ENCODE results near the gene ZNF184. TPM values are rescaled to one million over a fixed set of nuclear protein-coding genes. Genes with fewer than 3 reads are reported as not detected.

Gene ZNF184
- total and polyA plus RNA-seq, 9 of the 15 experiments (the other 6 are each of a cell fraction or from before 2014, with no cell fraction given): 7.6 to 22.2 (median 12.8) TPM

DNA sequence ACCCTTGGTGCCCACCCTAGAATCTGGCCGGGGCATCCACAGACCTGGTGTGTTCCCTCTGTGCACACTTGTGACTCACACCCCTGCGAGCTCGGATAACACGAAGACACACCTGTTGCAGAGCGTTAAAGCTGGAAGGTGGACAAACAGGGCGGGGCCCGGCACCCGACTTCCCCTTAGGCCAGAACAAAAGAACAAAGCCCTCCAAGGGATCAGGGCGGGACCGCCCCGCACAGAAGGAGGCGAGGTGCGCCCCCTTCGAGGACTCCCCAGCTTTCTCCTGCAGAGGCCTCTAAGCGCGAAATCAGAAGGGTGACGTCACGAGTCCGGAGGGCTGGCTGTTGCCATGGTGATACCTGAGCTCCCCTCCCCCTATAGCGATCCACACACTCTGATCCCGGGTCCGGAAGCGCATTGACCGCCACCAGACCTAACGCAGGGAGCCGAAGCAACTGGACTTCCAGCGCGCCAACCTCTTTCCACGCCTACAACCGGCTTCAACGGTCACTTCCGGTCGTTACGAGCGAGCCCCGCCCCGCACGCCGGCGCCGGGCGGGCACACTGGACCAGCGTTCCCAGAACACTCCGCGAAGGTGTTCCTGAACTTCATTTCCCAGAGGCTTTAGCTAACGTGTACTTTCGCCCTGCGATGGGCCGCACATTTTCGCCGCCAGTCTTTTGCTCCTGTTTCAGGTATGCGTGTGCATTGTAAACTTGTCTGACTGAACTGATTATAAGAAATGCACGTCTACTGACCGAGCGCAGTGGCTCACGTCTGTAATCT is at the start of gene ZNF184 (continued):
- TF ChIP-seq, protein P1, sequence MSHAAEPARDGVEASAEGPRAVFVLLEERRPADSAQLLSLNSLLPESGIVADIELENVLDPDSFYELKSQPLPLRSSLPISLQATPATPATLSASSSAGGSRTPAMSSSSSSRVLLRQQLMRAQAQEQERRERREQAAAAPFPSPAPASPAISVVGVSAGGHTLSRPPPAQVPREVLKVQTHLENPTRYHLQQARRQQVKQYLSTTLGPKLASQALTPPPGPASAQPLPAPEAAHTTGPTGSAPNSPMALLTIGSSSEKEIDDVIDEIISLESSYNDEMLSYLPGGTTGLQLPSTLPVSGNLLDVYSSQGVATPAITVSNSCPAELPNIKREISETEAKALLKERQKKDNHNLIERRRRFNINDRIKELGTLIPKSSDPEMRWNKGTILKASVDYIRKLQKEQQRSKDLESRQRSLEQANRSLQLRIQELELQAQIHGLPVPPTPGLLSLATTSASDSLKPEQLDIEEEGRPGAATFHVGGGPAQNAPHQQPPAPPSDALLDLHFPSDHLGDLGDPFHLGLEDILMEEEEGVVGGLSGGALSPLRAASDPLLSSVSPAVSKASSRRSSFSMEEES (CRISPR knock-in tag; IDR thresholded peaks at IDR 0.05): no peak
- TF ChIP-seq MAFF (IDR thresholded peaks at IDR 0.05; ENCODE audit: low read length) (no peak), HNRNPK (IDR thresholded peaks at IDR 0.05; ENCODE audit: low read depth, low read length, poor library complexity, severe bottlenecking) (no peak), RBFOX2 (IDR thresholded peaks at IDR 0.05; ENCODE audit: low read depth, low read length) (peak; percentile 99), CBX8 (IDR thresholded peaks at IDR 0.05; ENCODE audit: borderline replicate concordance, extremely low read depth, low read depth, low read length, poor library complexity, severe bottlenecking) (no peak), ZNF778 (CRISPR knock-in tag; IDR thresholded peaks at IDR 0.05) (no peak), HLTF (IDR thresholded peaks at IDR 0.05) (no peak), LEF1 (IDR thresholded peaks at IDR 0.05) (no peak), NCOA1 (IDR thresholded peaks at IDR 0.05; ENCODE audit: low read depth) (peak; percentile 37), ZKSCAN1 (IDR thresholded peaks at IDR 0.05; ENCODE audit: low read depth, low read length) (no peak; the same call in 1 of the 2 replicates), ZNF584 (CRISPR knock-in tag; IDR thresholded peaks at IDR 0.05; ENCODE audit: low read depth) (0 out of 2 replicates have a peak, but pooled peaks have one; percentile 66), RAD21 (CRISPR knock-in tag; conservative IDR thresholded peaks at IDR 0.05 in 1 of 2, IDR thresholded peaks at IDR 0.05 in 1 of 2) (peak; percentile 10 to 18; a peak in 2 of 4 replicates), HDAC2 (IDR thresholded peaks at IDR 0.05) (no peak), HSF4 (CRISPR knock-in tag; IDR thresholded peaks at IDR 0.05; ENCODE audit: borderline replicate concordance) (no peak), ZNF766 (CRISPR knock-in tag; conservative IDR thresholded peaks at IDR 0.05) (no peak)
- TF ChIP-seq, protein P2, sequence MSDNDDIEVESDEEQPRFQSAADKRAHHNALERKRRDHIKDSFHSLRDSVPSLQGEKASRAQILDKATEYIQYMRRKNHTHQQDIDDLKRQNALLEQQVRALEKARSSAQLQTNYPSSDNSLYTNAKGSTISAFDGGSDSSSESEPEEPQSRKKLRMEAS (CRISPR knock-in tag; IDR thresholded peaks at IDR 0.05): peak; percentile 73
- TF ChIP-seq, protein P3, sequence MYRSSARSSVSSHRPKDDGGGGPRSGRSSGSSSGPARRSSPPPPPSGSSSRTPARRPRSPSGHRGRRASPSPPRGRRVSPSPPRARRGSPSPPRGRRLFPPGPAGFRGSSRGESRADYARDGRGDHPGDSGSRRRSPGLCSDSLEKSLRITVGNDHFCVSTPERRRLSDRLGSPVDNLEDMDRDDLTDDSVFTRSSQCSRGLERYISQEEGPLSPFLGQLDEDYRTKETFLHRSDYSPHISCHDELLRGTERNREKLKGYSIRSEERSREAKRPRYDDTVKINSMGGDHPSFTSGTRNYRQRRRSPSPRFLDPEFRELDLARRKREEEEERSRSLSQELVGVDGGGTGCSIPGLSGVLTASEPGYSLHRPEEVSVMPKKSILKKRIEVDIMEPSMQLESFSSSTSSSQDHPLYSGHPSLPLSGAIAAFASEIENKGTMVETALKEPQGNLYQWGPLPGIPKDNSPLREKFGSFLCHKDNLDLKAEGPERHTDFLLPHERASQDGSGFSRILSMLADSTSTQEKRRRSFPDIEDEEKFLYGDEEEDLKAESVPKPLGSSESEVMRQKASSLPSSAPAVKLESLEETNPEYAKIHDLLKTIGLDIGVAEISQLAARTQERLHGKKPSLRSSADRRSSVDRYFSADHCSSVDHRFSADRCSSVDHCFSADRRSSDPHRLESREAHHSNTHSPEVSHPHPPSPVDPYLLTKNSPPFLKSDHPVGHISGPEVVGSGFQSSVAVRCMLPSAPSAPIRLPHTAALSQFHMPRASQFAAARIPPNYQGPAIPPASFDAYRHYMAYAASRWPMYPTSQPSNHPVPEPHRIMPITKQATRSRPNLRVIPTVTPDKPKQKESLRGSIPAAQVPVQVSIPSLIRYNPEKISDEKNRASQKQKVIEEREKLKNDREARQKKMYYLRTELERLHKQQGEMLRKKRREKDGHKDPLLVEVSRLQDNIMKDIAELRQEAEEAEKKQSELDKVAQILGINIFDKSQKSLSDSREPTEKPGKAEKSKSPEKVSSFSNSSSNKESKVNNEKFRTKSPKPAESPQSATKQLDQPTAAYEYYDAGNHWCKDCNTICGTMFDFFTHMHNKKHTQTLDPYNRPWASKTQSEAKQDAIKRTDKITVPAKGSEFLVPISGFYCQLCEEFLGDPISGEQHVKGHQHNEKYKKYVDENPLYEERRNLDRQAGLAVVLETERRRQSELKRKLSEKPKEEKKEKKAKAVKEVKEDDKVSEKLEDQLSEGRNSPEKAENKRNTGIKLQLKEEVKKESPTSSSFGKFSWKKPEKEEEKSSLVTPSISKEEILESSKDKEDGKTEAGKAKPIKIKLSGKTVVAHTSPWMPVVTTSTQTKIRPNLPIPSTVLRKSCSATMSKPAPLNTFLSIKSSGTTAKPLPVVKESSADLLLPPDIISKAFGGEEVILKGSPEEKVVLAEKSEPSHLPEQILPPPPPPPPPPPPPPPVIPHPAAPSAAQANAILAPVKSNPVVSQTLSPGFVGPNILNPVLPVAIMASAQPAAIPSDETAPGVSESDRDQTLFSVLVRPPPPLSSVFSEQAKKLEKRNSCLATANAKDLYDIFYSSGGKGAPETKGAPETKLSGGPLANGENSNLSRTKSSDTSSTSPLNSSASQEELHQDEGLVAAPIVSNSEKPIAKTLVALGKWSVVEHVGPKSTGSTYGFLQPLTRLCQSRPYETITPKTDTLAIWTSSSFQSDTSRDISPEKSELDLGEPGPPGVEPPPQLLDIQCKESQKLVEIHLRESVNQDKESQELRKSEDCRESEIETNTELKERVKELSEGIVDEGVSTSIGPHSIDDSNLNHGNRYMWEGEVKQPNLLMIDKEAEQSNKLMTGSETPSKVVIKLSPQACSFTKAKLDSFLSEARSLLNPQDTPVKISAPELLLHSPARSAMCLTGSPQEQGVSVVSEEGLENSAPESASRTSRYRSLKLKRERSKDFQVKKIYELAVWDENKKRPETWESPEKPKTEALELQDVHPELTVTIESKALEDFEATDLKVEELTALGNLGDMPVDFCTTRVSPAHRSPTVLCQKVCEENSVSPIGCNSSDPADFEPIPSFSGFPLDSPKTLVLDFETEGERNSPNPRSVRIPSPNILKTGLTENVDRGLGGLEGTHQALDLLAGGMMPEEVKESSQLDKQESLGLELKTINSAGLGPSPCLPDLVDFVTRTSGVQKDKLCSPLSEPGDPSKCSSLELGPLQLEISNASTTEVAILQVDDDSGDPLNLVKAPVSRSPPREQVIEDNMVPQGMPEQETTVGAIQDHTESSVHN (IDR thresholded peaks at IDR 0.05; ENCODE audit: borderline replicate concordance in 1 of 2, low read depth in 1 of 2): 0 out of 4 replicates have a peak, but pooled peaks of 1 of the 2 experiments have one; percentile 10

Data from K562 (cell line).